SK-N-SH treated with all-trans-retinoic acid at 6 μM for 48 hours (cell line): Measurements from ENCODE around the gene RPL39L.

Experiments
- ATAC-seq: fragments of 200-7000 bp; cut with Tn5 transposase; 3 replicates; pipeline ENCODE4 v1.9.1; 2020; ENCODE audit warnings: mild to moderate bottlenecking, moderate library complexity
- ARNTL ChIP-seq: fragments of 450-650 bp; formaldehyde crosslinking; IDR thresholded peaks from 2 replicates; pipeline ENCODE4 v1.5.0; 2020; ENCODE audit warnings: low read depth, mild to moderate bottlenecking, moderate library complexity, borderline replicate concordance
- BACH2 ChIP-seq: fragments of 250-450 bp; sonication (Bioruptor Pico); IDR thresholded peaks from 2 replicates; pipeline ENCODE4 v1.9.0; 2021; ENCODE audit warnings: mild to moderate bottlenecking, borderline replicate concordance
- CREB5 ChIP-seq: fragments of 250-450 bp; sonication (Bioruptor Pico); IDR thresholded peaks from 2 replicates; pipeline ENCODE4 v1.5.1; 2020; ENCODE audit warnings: low read depth, mild to moderate bottlenecking, moderate library complexity
- CSDC2 ChIP-seq: fragments of 250-450 bp; sonication (Bioruptor Pico); IDR thresholded peaks from 2 replicates; pipeline ENCODE4 v1.5.0; 2020; ENCODE audit warnings: mild to moderate bottlenecking, moderate library complexity
- CSRNP3 ChIP-seq: fragments of 250-450 bp; sonication (Bioruptor Pico); IDR thresholded peaks from 2 replicates; pipeline ENCODE4 v1.5.1; 2021; ENCODE audit warnings: mild to moderate bottlenecking, moderate library complexity
- ESRRG ChIP-seq: fragments of 250-450 bp; sonication (Bioruptor Pico); IDR thresholded peaks from 2 replicates; pipeline ENCODE4 v1.6.1; 2021; ENCODE audit warnings: mild to moderate bottlenecking
- GLIS3 ChIP-seq: fragments of 250-450 bp; sonication (Bioruptor Pico); IDR thresholded peaks from 2 replicates; pipeline ENCODE4 v1.5.0; 2020; ENCODE audit warnings: mild to moderate bottlenecking, moderate library complexity
- ISL1 ChIP-seq: fragments of 250-450 bp; sonication (Bioruptor Pico); IDR thresholded peaks from 2 replicates; pipeline ENCODE4 v2.1.2; 2022; ENCODE audit warnings: mild to moderate bottlenecking, moderate library complexity
- OSR1 ChIP-seq: fragments of 250-450 bp; sonication (Bioruptor Pico); IDR thresholded peaks from 2 replicates; pipeline ENCODE4 v1.8.0; 2022; ENCODE audit warnings: moderate library complexity, mild to moderate bottlenecking, inconsistent platforms
- PATZ1 ChIP-seq: fragments of 250-450 bp; sonication (Bioruptor Pico); IDR thresholded peaks from 2 replicates; pipeline ENCODE4 v1.8.0; 2020; ENCODE audit warnings: mild to moderate bottlenecking, moderate library complexity, borderline replicate concordance
- POU6F1 ChIP-seq: fragments of 250-450 bp; sonication (Bioruptor Pico); IDR thresholded peaks from 2 replicates; pipeline ENCODE4 v1.8.0; 2021; ENCODE audit warnings: low read depth, mild to moderate bottlenecking, moderate library complexity, borderline replicate concordance
- PPARA ChIP-seq: fragments of 250-450 bp; sonication (Bioruptor Pico); IDR thresholded peaks from 2 replicates; pipeline ENCODE4 v1.5.0; 2020; ENCODE audit warnings: mild to moderate bottlenecking, borderline replicate concordance
- SNAI2 ChIP-seq: fragments of 250-450 bp; sonication (Bioruptor Pico); IDR thresholded peaks from 2 replicates; pipeline ENCODE4 v1.5.0; 2020; ENCODE audit warnings: mild to moderate bottlenecking, moderate library complexity
- TCF4 ChIP-seq: fragments of 250-450 bp; sonication (Bioruptor Pico); IDR thresholded peaks from 2 replicates; pipeline ENCODE4 v1.8.0; 2021; ENCODE audit warnings: mild to moderate bottlenecking, moderate library complexity, borderline replicate concordance
- TOX ChIP-seq: fragments of 250-450 bp; sonication (Bioruptor Pico); IDR thresholded peaks from 2 replicates; pipeline ENCODE4 v1.8.0; 2021; ENCODE audit warnings: mild to moderate bottlenecking, moderate library complexity, borderline replicate concordance
- TSHZ2 ChIP-seq: fragments of 250-450 bp; sonication (Bioruptor Pico); IDR thresholded peaks from 2 replicates; pipeline ENCODE4 v1.5.0; 2020; ENCODE audit warnings: mild to moderate bottlenecking, moderate library complexity
- ZFP30 ChIP-seq: fragments of 450-650 bp; formaldehyde crosslinking; IDR thresholded peaks from 2 replicates; pipeline ENCODE4 v1.5.0; 2022; ENCODE audit warnings: mild to moderate bottlenecking, moderate library complexity
- ZNF565 ChIP-seq: fragments of 450-650 bp; formaldehyde crosslinking; conservative IDR thresholded peaks from 2 replicates; pipeline ENCODE4 v1.5.0; 2020; ENCODE audit warnings: low read depth, mild to moderate bottlenecking, moderate library complexity
- ZNF70 ChIP-seq: fragments of 450-650 bp; formaldehyde crosslinking; IDR thresholded peaks from 2 replicates; pipeline ENCODE4 v1.5.0; 2020; ENCODE audit warnings: mild to moderate bottlenecking, moderate library complexity
- ZNF8 ChIP-seq: fragments of 450-650 bp; formaldehyde crosslinking; IDR thresholded peaks from 2 replicates; pipeline ENCODE4 v1.5.0; 2020; ENCODE audit warnings: mild to moderate bottlenecking, moderate library complexity

RPL39L gene

GRCh38 chr3:187105700-187106099, 33.6 kb downstream of the RPL39L start:
- TF ChIP-seq CREB5 (CRISPR knock-in tag) (no peak), ZFP30 (no peak), BACH2 (CRISPR knock-in tag) (no peak), POU6F1 (CRISPR knock-in tag) (no peak), ZNF565 (CRISPR knock-in tag) (no peak), ISL1 (no peak), ZNF70 (CRISPR knock-in tag) (no peak), TSHZ2 (CRISPR knock-in tag) (no peak), OSR1 (CRISPR knock-in tag) (no peak), TCF4 (CRISPR knock-in tag) (no peak), PPARA (CRISPR knock-in tag) (no peak), GLIS3 (CRISPR knock-in tag) (no peak)
- no peak for ATAC-seq

- no peak for ATAC-seq
- no peak for TF ChIP-seq POU6F1 (CRISPR knock-in tag)
- TF ChIP-seq PPARA (CRISPR knock-in tag): no peak
- TF ChIP-seq ESRRG (CRISPR knock-in tag): no peak
- TF ChIP-seq PATZ1 (CRISPR knock-in tag): no peak
- TF ChIP-seq TCF4 (CRISPR knock-in tag): no peak
- TF ChIP-seq SNAI2 (CRISPR knock-in tag): no peak
- TF ChIP-seq ZFP30: no peak
- TF ChIP-seq ZNF8: no peak
- no peak for TF ChIP-seq ZNF565 (CRISPR knock-in tag)
- no peak for TF ChIP-seq CREB5 (CRISPR knock-in tag)
- no peak for TF ChIP-seq CSDC2 (CRISPR knock-in tag)
- no peak for TF ChIP-seq ARNTL (CRISPR knock-in tag)
- TF ChIP-seq OSR1 (CRISPR knock-in tag): no peak
- TF ChIP-seq ZNF70 (CRISPR knock-in tag): no peak
- TF ChIP-seq TOX (CRISPR knock-in tag): no peak
- no peak for TF ChIP-seq CSRNP3 (CRISPR knock-in tag)
- no peak for TF ChIP-seq BACH2 (CRISPR knock-in tag)
- no peak for TF ChIP-seq GLIS3 (CRISPR knock-in tag)
These were observed 34.4 kb downstream of the RPL39L start for GRCh38 chr3:187104933-187105332.
